HG02623 (cell line): ENCODE data around the gene CORIN.

Source experiments
- ATAC-seq: cut with Tn5 transposase; IDR thresholded peaks from one replicate; pipeline ENCODE4 v1.9.1; 2021; ENCODE audit warnings: moderate library complexity; ENCODE audit not compliant: unreplicated experiment

The CORIN gene

GRCh38 chr4:47837908-47838294 is at the start of gene CORIN:
CORIN (minus strand) TSS chr4:47838067; CDS start chr4:47837949, 118 bp downstream.
- ATAC-seq, result no peak

DNA sequence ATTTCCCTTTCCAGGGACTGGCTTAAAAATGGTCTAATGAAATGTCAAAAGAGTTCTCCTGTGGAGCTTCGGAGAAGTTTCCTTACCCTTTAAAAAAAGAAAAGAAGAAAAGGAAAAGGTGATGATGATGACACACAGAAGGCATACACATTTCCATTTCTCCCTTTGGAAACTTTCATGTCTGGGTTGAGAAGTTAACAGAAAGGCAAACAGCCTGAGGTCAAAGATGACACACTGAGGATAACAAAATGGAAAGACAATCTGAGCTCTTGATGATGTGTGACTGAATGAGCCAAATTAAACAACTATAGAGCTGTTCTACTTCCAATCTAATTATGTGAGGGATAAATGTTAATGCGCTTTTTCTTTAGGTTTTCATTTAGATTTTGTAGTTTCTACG is 44.4 kb upstream of the CORIN start:
- no peak for ATAC-seq

DNA sequence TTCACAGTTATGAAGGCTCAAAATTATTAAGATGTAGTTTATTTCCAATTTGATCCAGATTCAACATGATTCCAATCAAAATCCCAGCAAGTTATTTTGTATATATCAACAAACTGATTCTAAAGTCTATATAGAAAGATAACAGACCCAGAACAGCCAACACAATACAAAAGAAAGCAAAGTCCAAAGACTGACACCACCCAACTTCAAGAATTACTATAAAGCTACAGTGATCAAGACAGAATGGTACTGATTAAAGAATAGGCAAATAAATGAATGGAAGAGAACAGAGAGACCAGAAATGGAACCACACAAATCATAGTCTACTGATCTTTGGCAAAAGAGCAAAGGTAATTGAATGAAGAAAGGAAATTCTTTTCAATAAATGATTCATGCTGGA is 41.6 kb upstream of the CORIN start:
- no peak for ATAC-seq

GRCh38 chr4:47876784-47877546 is 39.1 kb upstream of the CORIN start:
- no peak for ATAC-seq

- no peak for ATAC-seq
Measured at GRCh38 chr4:47876310-47876709, 38.4 kb upstream of the CORIN start.

GRCh38 chr4:47873877-47874541 is 36.1 kb upstream of the CORIN start:
- no peak for ATAC-seq

GRCh38 chr4:47863486-47863885 is 25.6 kb upstream of the CORIN start:
- no peak for ATAC-seq

- no peak for ATAC-seq
Measured at GRCh38 chr4:47862297-47862696, 24.4 kb upstream of the CORIN start.

DNA sequence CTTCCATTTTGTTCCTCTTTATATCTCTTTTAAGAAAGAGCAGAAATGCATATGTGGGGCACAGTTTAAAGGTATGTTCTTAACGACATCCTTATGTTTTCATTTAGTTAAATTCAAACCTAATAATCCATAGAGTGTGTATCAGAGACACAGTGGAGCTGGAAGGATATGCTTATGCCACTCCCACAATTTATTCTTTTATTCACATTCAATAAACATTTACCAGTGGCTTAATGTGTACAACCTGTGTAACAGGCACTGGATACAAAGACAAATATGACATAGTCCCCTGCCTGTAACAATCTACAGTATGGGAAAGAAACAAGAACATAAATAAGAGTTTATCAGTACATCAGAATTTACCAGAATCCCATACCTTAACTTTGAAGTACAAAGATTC is 22.4 kb upstream of the CORIN start:
- no peak for ATAC-seq

- no peak for ATAC-seq
Measured at GRCh38 chr4:47858006-47858405, 20.1 kb upstream of the CORIN start.

GRCh38 chr4:47856713-47857112 is 18.8 kb upstream of the CORIN start:
- no peak for ATAC-seq

DNA sequence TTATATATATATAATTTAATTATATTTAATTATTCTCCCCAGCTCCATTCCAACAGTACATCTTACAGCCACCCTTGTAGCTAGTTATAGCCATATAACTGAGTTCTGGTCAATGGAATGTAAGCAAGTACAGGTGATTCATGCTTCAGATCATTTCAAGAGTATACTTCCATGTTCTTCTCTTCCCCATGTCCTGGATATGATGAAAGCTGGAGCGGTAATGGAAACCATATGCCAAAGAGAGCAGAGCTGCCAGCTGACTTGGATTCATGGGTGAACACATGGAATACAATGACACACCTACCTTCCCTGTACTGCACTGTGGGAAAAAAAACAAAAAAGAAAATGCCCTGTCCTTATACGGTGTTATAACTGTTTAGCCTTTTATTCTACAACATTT is 17.5 kb upstream of the CORIN start:
- ATAC-seq, result no peak

DNA sequence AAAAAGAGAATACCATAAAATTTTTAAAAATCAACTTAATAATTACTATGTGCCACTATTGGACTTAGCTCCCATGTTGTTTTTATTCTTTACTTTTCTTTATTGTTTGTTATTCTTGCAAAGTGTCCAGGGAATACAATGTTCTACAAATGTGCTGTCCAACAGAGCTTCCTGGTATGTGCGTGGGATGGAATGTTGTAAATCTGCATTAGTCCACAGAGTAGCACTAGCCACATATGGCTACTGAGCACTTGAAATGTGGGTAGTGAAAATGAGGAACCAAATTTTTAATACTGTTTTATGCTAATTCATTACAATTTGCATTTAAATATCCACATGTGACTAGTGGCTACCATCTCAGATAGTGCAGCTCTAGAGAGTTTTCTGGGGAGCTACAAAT is 14.3 kb upstream of the CORIN start:
- no peak for ATAC-seq

DNA sequence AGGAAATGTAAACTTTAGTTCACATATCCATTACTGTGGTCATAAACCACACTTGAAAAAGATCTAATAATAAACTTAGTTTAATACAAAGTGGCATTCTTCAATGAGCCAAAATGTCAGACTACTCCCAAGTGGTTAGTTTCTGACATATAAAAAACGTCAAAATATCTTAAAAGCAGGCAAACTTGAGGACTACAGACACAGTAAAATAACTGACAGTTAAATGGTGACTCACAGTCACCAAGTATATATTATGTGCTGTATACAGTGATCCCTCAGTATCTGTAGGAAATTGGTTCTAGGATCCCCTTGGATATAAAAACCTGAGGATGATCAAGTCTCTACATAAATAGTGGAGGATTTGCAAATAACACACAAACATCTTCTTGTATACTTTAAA is 11.6 kb upstream of the CORIN start:
- no peak for ATAC-seq

GRCh38 chr4:47848041-47848440 is 10.2 kb upstream of the CORIN start:
- no peak for ATAC-seq

GRCh38 chr4:47842985-47843384 is 5.1 kb upstream of the CORIN start:
- ATAC-seq, result no peak

GRCh38 chr4:47840291-47840690 is 2.4 kb upstream of the CORIN start:
- no peak for ATAC-seq

- ATAC-seq, result peak; percentile 64
Measured at GRCh38 chr4:47839259-47839658, 1.4 kb upstream of the CORIN start.

- no peak for ATAC-seq
Measured at GRCh38 chr4:47838445-47838844, 578 bp upstream of the CORIN start.

- peak; percentile 54 for ATAC-seq
Measured at GRCh38 chr4:47837094-47837907, 566 bp downstream of the CORIN start.

- ATAC-seq, result peak; percentile 66
Measured at GRCh38 chr4:47836641-47837093, 1.2 kb downstream of the CORIN start.

GRCh38 chr4:47835494-47835893 is 2.4 kb downstream of the CORIN start:
- no peak for ATAC-seq
